Measurements from ENCODE around the gene SARS2. TPM values are rescaled to one million over a fixed set of nuclear protein-coding genes. Genes with fewer than 3 reads are reported as not detected.
"Not testable (repeated sequence)": the region's sequence is repeated elsewhere in the genome, so short reads cannot be mapped to it uniquely, and the experiment has no call there.

SARS2 gene
- total RNA-seq, 1 donor from 2014 or later: 42.2 TPM

DNA sequence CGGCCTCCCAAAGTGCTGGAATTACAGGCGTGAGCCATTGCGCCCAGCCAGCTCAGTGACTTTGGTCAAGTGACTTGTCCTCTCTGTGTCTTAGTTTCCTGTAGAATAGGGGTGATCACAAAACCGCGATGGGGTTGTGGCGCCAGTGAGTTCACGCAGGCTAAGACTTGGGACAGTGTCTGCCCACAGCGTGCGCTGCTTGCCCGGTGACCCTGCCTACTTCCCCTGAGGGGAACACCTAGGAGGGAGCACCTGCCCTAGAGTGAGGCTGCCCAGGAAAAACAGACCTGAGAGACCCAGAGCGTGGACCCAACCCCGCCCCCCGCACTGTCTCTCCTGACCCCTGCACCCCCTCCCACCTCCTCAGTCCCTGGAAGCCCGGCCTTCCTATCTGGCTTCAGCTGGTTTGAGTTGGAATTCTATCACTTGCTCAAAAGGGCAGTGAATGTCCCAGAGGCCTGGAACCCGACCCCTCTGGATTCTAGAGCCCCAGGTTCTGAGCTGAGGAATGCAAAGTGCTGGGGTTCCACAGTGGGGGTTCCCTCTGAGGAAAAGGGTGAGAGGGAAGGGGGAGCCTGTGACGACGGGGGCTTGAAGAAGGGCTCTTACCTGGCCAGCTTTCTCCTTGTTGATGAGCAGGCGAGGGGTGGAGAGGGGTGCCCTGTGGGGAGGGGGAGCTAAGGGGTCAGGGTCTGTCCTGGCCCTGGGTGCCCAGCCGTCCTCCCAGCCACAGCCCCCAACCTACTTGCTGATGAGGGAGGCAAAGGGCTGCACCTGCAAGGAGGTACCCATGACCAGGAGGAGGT is 50.3 kb downstream of the SARS2 start:
- H3K4me3 ChIP-seq (ENCODE audit: low read depth, low read length): no peak overlapping the region
- TF ChIP-seq, protein P1, sequence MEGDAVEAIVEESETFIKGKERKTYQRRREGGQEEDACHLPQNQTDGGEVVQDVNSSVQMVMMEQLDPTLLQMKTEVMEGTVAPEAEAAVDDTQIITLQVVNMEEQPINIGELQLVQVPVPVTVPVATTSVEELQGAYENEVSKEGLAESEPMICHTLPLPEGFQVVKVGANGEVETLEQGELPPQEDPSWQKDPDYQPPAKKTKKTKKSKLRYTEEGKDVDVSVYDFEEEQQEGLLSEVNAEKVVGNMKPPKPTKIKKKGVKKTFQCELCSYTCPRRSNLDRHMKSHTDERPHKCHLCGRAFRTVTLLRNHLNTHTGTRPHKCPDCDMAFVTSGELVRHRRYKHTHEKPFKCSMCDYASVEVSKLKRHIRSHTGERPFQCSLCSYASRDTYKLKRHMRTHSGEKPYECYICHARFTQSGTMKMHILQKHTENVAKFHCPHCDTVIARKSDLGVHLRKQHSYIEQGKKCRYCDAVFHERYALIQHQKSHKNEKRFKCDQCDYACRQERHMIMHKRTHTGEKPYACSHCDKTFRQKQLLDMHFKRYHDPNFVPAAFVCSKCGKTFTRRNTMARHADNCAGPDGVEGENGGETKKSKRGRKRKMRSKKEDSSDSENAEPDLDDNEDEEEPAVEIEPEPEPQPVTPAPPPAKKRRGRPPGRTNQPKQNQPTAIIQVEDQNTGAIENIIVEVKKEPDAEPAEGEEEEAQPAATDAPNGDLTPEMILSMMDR (conservative IDR thresholded peaks at IDR 0.05; ENCODE audit: low read depth, low read length): no peak
- DNase-seq (ENCODE audit: low read depth): no peak

DNA sequence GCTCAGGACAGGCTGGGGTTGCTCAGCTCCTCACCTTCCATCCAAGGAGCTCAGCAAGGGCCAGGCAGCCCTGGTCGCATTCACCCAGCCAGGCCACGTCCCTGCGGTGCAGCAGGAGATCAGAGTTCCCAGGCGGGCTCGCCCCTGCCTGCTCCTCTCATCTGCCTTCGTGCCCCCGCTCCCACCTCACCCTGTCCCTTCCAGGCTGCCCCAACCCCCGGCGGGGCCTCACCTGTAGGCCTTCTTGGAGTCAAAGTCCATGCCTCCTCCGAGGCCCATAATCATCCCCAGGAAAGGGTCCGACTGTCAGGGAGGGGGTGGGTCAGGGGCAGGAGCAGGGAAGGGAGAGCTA is 51.2 kb downstream of the SARS2 start:
- H3K4me3 ChIP-seq (ENCODE audit: low read depth, low read length): no peak overlapping the region
- DNase-seq (ENCODE audit: low read depth): no peak
- TF ChIP-seq, protein P1 (conservative IDR thresholded peaks at IDR 0.05; ENCODE audit: low read depth, low read length): no peak

DNA sequence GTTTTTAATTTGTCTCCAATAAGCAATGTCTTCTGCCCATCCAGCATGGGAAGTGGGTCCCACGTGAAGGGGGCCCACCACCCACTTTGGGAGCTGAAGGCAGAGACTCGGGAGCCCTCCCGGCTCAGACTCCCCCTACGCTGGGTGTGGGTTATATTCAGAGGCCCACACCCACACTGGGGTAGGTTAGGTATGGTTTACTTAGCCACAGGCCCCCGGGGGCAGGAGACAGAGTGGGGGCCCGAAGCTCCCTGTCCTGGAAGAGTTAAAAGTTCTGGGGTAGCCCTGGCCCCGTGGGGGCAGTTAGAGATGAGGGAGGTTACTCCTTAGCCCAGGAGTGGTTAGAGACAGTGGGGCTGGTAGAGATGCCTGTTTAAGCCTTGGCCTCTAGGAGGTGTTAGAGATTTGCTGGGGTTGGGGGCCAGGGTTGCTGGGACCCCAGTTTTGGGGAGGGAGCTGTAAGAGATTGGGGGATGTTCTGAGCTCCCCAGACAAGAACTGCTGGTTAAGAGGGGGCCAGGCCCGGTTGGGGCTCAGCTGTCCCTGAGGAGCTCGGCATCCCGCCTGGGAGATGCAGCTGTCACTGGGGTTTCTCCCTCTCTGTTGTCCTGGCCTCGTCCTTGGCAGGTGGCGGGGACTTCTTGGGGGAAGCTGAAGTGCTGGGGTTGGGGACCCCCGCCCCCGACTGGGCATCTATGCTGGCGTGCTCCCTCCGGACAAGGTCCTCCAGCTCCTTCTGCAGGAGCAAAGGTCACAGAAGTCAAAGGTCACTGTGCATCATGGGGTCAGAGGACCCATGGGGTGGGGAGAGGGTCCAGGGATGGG is 51.8 kb downstream of the SARS2 start:
- TF ChIP-seq, protein P1 (conservative IDR thresholded peaks at IDR 0.05; ENCODE audit: low read depth, low read length): peak; percentile 12
- no peak for DNase-seq (ENCODE audit: low read depth)
- no peak overlapping the region for H3K4me3 ChIP-seq (ENCODE audit: low read depth, low read length)

DNA sequence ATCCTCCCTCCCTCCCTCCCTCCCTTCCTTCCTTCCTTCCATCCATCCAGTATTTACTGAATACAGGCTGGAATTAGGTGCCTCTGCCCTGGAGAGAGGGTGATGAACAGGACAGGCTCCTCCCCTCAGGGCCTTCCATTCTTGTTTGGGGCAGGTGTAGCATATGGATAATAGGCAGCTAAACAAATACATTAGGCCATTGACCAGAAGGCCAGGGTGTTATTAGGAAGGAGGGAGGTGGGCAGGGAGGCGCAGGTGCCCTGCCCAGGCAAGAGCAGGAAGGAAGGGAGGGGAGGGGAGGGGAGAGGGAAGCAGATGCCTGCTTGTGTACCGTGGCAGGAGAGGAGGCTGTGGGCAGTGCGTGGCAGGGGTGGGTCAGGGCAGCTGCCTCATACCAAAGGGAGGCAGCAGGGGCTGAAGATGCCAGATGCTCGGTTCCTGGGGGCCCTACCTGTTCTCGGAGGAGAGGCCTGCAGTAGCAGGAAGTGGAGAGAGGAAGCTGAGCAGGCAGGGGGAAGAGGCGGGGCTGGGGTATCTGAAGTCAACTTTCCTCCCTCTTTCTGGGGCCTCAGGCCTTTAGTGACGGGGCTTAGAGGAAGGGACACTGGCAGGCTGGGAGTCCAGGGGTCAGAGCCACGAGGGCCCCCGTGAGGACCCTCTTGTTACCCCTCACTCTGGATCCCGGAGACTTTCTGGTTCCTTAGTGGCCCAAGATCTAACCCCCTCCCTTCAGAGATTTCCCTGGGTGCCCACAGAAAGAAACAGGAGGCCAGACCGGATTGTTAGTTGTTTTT is 52.6 kb downstream of the SARS2 start, which contains the start of gene RINL:
Gene RINL, minus strand, starts transcription at position 495 of the 794 bp plus-strand sequence. CDS start 1,533 bp downstream, outside the sequence.
- DNase-seq (ENCODE audit: low read depth): no peak
- TF ChIP-seq, protein P1 (conservative IDR thresholded peaks at IDR 0.05; ENCODE audit: low read depth, low read length): no peak
- H3K4me3 ChIP-seq (ENCODE audit: low read depth, low read length): no peak within 1 kb of the TSS

DNA sequence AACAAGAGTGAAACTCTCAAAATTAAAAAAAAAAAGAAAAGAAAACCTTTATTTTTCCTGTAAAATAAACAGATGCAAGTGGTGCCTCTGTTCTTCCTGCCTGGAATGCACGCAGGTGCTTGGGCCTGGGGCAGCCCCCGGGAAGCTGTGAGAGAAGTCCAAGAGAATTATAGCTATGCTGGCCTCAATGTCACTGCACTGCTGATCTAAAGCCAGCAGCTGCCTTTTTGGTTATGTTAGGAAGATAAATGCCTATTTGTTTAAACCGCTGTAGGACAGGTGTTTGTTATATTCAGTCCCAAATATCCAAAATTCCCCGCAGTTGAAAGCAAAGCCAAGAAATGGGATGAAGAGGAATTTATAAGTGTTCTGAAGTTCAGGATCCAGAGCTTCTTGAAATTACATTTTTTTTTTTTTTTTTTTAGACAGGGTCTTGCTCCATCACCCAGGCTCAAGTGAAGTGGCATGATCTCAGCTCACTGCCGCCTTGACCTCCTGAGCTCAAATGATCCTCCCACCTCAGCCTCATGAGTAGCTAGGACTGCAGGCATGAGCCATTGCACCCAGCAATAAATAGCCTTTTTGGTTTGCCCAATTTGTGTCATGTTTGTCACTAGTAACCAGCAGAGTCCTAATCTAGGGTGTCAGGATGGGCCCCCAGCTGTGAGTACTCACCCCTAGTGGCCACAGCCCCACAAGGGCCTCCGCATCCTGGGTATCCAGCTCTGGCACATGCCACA is 54.7 kb downstream of the SARS2 start:
- TF ChIP-seq, protein P1 (conservative IDR thresholded peaks at IDR 0.05; ENCODE audit: low read depth, low read length): no peak
- no peak for DNase-seq (ENCODE audit: low read depth)

DNA sequence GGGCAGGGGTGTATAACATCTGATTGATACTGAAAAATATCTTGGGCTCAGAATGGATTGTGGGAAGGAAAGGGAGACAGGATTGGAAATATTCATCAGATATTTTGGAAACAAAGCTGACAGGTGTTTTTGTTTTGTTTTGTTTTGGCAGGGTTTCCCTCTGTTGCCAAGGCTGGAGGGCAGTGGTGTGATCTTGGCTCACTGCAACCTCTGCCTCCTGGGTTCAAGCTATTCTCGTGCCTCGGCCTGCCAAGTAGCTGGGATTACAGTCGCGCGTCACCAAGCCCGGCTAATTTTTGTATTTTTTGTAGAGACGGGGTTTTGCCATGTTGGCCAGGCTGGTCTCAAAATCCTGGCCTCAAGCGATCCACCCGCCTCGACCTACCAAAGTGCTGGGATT is 57.2 kb downstream of the SARS2 start:
- not testable (repeated sequence) for H3K4me3 ChIP-seq (ENCODE audit: low read depth, low read length); DNase-seq (ENCODE audit: low read depth)

More for the DNA sequence above, 54.7 kb downstream of the SARS2 start:
- no peak overlapping the region for H3K4me3 ChIP-seq (ENCODE audit: low read depth, low read length)
